T-helper 17 cell (primary cell): ENCODE data around the gene RAD51B. TPM values are rescaled to one million over a fixed set of nuclear protein-coding genes. Genes with fewer than 3 reads are reported as not detected.

Experiments
- ATAC-seq: fragments of 150-1000 bp; cut with Tn5 transposase; 2 replicates; pipeline ENCODE4 v1.10.0; 2021; ENCODE audit warnings: mild to moderate bottlenecking, moderate library complexity
- DNase-seq, 3 donors: peaks; one replicate each; pipeline versions ENCODE4 v3.0.0 to v3.0.0-alpha.2; 2020 to 2021
- H3K9me3 ChIP-seq: one replicate; pipeline ENCODE4 v1.7.0; 2013; ENCODE audit warnings: low read length, mild to moderate bottlenecking; ENCODE audit not compliant: control insufficient read depth, poor library complexity, severe bottlenecking
- H3K27ac Mint-ChIP-seq: one replicate; pipeline ENCODE4 v1.8.0; 2022; ENCODE audit warnings: mild to moderate bottlenecking, moderate library complexity, mixed read lengths
- H3K27me3 Mint-ChIP-seq: one replicate; pipeline ENCODE4 v1.8.0; 2022; ENCODE audit warnings: mixed read lengths
- H3K36me3 Mint-ChIP-seq: one replicate; pipeline ENCODE4 v1.8.0; 2022; ENCODE audit warnings: low read depth, mixed read lengths
- H3K4me1 Mint-ChIP-seq: one replicate; pipeline ENCODE4 v1.8.0; 2022; ENCODE audit warnings: mild to moderate bottlenecking, mixed read lengths
- H3K4me3 Mint-ChIP-seq: one replicate; pipeline ENCODE4 v1.8.0; 2022; ENCODE audit warnings: mild to moderate bottlenecking, moderate library complexity, mixed read lengths
- total RNA-seq, 4 donors: library from RNA in 2 of 4; stranded (reverse) in 2 of 4; gene quantifications; one replicate each; pipeline ENCODE4 v1.2.3 and lab custom pipeline; 2022 to 2026

The RAD51B gene
- total RNA-seq, 2 donors from 2014 or later = 17.0 to 20.7 TPM

DNA sequence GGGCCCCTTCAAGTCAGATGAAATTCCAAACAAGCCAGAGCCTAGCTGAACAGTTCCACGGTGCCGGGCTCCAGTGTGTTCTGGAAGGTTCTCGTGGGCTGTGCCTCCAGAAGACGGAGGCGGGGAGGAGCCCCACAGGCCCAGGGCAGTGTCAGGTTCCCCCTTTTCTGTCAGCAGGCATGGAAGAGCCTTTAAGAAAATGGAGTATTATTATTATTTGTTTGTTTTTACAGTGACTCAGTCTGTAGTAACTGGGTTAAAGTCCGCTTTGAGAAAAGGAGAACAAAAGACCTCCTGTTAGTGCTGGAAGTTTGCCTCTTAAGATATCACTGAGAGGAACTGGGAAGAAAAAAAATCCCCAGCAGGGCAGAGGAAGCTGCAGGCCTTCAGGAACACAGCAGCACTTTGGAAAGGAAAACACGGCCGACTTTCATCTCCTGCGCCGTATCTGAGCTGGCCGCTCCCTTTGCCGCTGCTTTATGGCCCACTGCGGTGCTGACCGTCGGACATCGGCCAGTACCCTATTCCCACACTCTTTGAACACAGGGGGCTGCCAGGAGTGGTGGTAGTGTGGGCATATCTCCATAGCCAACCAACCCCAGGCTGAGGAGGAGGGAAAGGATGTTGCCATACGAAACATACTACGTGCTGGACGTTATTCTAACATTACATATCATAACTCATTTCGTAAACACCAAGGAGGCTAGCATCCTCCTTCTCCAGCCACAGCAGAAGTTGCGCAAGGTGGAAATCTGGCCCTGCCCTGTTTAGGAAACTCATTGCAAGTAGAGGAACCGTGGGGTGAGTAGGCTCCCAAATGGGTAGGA lies 779.3 kb downstream of the RAD51B start:
- no peaks in the 10 kb centered on the region for H3K36me3 Mint-ChIP-seq
- no peaks in the 10 kb centered on the region for H3K9me3 ChIP-seq
- H3K4me3 Mint-ChIP-seq = no peak overlapping the region
- DNase-seq = no peak
- H3K27me3 Mint-ChIP-seq = no peaks in the 10 kb centered on the region
- H3K4me1 Mint-ChIP-seq = peaks cover 6% of the 10 kb centered on the region
- peak; percentile 18 for ATAC-seq
- H3K27ac Mint-ChIP-seq = no peak overlapping the region

GRCh38 chr14:68599896-68600610 lies 780.5 kb downstream of the RAD51B start:
- Mint-ChIP-seq H3K36me3 (no peaks in the 10 kb centered on the region), H3K27me3 (no peaks in the 10 kb centered on the region), H3K27ac (no peak overlapping the region), H3K4me3 (no peak overlapping the region), H3K4me1 (no peaks in the 10 kb centered on the region)
- ATAC-seq (no peak), DNase-seq (no peak)
- H3K9me3 ChIP-seq = no peaks in the 10 kb centered on the region

DNA sequence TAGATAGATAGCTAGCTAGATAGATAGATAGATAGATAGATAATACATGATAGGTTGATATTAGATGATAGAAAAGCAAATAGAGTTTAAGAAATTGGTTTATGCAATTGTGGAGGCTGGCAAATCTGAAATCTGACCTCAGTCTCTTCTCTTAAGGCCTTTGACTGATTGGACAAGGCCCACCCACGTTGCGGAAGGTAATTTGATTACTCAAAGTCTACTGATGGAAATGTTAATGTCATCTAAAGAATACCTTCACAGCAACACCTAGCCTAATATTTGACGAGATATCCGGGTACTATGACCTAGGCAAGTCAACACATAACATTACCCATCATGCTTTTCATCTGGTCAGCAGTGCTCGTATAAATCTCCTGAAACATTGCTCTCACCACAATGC lies 782.9 kb downstream of the RAD51B start:
- no peak overlapping the region for H3K4me3 Mint-ChIP-seq
- H3K9me3 ChIP-seq = no peaks in the 10 kb centered on the region
- peaks cover under 1% of the 10 kb centered on the region for H3K4me1 Mint-ChIP-seq
- H3K27me3 Mint-ChIP-seq = no peaks in the 10 kb centered on the region
- DNase-seq = no peak
- no peaks in the 10 kb centered on the region for H3K36me3 Mint-ChIP-seq
- no peak overlapping the region for H3K27ac Mint-ChIP-seq
- no peak for ATAC-seq

- Mint-ChIP-seq H3K4me1 (peaks cover 5% of the 10 kb centered on the region), H3K27me3 (no peaks in the 10 kb centered on the region), H3K4me3 (no peak overlapping the region), H3K27ac (no peak overlapping the region), H3K36me3 (no peaks in the 10 kb centered on the region)
- H3K9me3 ChIP-seq = no peaks in the 10 kb centered on the region
- ATAC-seq (no peak), DNase-seq (no peak)
Observed at GRCh38 chr14:68603533-68604360, 784.2 kb downstream of the RAD51B start.

GRCh38 chr14:68604361-68604730 lies 784.8 kb downstream of the RAD51B start:
- H3K36me3 Mint-ChIP-seq = no peaks in the 10 kb centered on the region
- no peaks in the 10 kb centered on the region for H3K9me3 ChIP-seq
- no peaks in the 10 kb centered on the region for H3K27me3 Mint-ChIP-seq
- ATAC-seq (no peak), DNase-seq (no peak)
- H3K4me3 Mint-ChIP-seq = no peak overlapping the region
- no peak overlapping the region for H3K27ac Mint-ChIP-seq
- H3K4me1 Mint-ChIP-seq = peaks cover 5% of the 10 kb centered on the region

- no peaks in the 10 kb centered on the region for H3K36me3 Mint-ChIP-seq
- no peak overlapping the region for H3K27ac Mint-ChIP-seq
- H3K9me3 ChIP-seq = no peaks in the 10 kb centered on the region
- ATAC-seq (no peak), DNase-seq (no peak)
- no peak overlapping the region for H3K4me3 Mint-ChIP-seq
- H3K4me1 Mint-ChIP-seq = peaks cover 5% of the 10 kb centered on the region
- H3K27me3 Mint-ChIP-seq = no peaks in the 10 kb centered on the region
Observed at GRCh38 chr14:68604822-68605221, 785.2 kb downstream of the RAD51B start.

DNA sequence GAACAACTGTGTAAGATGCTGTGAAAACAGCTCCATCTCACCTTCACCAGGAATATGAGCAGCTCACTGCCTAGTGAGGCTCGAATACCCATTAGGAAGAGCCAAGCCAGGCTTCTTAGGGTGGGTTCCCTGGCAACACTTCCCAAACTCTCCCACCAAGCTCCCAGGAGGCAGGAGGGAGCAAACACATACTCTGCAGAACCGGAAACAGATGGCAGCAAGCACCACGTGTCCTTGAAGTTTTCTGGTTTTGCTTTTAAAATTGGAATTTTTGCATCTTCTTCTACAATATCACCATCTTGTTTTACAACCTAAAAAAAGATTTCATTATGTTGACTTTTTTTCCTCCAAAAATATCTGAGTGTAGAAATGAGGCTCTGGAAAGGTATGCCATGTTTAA lies 786.6 kb downstream of the RAD51B start:
- H3K27ac Mint-ChIP-seq = no peak overlapping the region
- peaks cover 5% of the 10 kb centered on the region for H3K4me1 Mint-ChIP-seq
- H3K4me3 Mint-ChIP-seq = no peak overlapping the region
- no peaks in the 10 kb centered on the region for H3K27me3 Mint-ChIP-seq
- no peaks in the 10 kb centered on the region for H3K9me3 ChIP-seq
- H3K36me3 Mint-ChIP-seq = no peaks in the 10 kb centered on the region
- ATAC-seq (no peak), DNase-seq (no peak)

DNA sequence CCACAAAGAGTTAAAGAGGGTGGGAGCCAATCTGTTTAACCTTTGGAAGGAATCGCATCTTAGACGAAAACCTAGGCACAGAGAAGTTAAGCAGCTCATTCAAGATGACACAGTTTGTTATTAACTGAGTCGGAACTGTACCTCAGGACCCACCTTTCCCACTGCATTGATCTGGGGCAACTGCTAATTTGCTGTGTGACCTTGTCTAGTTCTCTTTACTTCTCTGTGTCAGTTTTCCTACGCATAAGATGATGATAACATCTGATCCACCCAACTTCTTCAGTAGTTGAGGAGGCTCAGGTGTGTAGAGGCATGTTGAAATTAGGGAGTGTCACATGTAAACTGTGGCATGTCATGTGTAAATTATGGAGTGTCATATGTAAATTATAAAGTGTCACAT lies 787.1 kb downstream of the RAD51B start:
- no peak for ATAC-seq
- no peaks in the 10 kb centered on the region for H3K9me3 ChIP-seq
- Mint-ChIP-seq H3K27ac (peak overlapping the region; percentile 82), H3K4me1 (peaks cover 5% of the 10 kb centered on the region), H3K27me3 (no peaks in the 10 kb centered on the region), H3K4me3 (no peak overlapping the region), H3K36me3 (no peaks in the 10 kb centered on the region)
- DNase-seq = no peak

GRCh38 chr14:68607081-68607866 lies 787.7 kb downstream of the RAD51B start:
- H3K9me3 ChIP-seq = no peaks in the 10 kb centered on the region
- Mint-ChIP-seq H3K4me3 (no peak overlapping the region), H3K27ac (peak overlapping the region; percentile 82), H3K27me3 (no peaks in the 10 kb centered on the region), H3K4me1 (peaks cover 5% of the 10 kb centered on the region), H3K36me3 (no peaks in the 10 kb centered on the region)
- DNase-seq = no peak
- no peak for ATAC-seq

DNA sequence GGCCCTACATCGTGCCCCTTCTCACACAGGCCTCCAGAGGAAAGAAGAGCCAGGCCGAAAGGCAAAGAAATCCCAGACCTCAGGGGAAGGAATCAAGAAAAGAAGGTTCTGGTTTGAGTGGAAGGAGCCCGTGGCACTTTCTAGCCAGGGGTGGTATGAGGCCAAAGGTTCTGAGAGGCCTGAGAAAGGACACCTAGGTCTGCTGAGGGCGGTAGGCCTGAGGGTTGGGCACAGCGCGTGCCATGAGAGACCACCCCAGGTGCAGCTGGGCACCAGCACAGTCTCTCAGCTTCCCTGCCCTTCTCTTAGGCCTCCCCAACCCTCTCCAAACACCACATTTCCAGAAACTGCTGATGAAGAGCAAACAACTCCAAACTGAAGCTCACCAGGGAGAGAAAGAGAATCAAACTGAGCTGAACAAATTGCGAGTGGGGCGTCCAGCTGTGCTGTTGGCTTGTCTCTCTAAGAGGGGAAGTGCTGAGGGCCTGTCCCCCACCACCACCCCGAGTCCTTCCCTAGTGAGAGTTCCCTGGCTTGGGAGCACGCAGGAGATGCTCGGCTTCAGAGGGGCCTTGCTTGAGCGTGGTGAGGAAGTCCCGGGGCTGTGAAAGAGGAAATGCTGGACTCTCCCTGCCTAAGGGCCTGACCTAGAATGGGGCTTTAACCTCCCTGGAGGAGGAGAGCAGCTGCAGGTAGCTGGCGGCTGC lies 788.4 kb downstream of the RAD51B start:
- no peaks in the 10 kb centered on the region for H3K27me3 Mint-ChIP-seq
- no peaks in the 10 kb centered on the region for H3K9me3 ChIP-seq
- H3K27ac Mint-ChIP-seq = peak overlapping the region; percentile 82
- no peak for DNase-seq
- peaks cover 5% of the 10 kb centered on the region for H3K4me1 Mint-ChIP-seq
- no peak for ATAC-seq
- H3K36me3 Mint-ChIP-seq = no peaks in the 10 kb centered on the region
- H3K4me3 Mint-ChIP-seq = no peak overlapping the region

GRCh38 chr14:68608574-68608962 lies 789.0 kb downstream of the RAD51B start:
- peaks cover 5% of the 10 kb centered on the region for H3K4me1 Mint-ChIP-seq
- ATAC-seq (no peak), DNase-seq (no peak)
- no peaks in the 10 kb centered on the region for H3K27me3 Mint-ChIP-seq
- no peak overlapping the region for H3K27ac Mint-ChIP-seq
- H3K4me3 Mint-ChIP-seq = no peak overlapping the region
- H3K36me3 Mint-ChIP-seq = no peaks in the 10 kb centered on the region
- H3K9me3 ChIP-seq = no peaks in the 10 kb centered on the region

DNA sequence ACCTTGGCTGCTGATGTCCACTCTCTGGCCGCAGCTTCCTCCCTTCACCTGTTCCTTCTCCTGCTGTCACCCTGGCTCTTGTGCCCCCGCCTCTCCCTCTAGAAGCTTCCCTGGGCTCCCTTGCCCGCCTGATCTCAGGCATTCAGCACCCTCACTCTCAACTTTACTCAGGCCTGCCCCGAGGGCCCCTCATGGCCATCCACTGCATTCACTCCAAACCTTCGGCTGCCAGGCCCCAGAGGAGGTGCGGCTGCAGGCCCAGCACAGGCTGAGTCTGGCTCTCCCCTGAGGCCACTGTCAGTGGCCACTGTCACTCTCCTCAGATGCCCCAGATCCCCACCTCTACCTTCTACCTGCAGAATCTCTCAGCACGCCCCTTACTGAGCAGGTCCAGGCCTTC lies 789.4 kb downstream of the RAD51B start:
- DNase-seq = no peak
- ATAC-seq = no peak
- no peak overlapping the region for H3K27ac Mint-ChIP-seq
- H3K9me3 ChIP-seq = no peaks in the 10 kb centered on the region
- no peak overlapping the region for H3K4me3 Mint-ChIP-seq
- H3K36me3 Mint-ChIP-seq = no peaks in the 10 kb centered on the region
- H3K4me1 Mint-ChIP-seq = peaks cover 5% of the 10 kb centered on the region
- no peaks in the 10 kb centered on the region for H3K27me3 Mint-ChIP-seq
